NCI-H2227 (cell line): ENCODE measurements around the gene MATN3.
A peak's percentile ranks its signal among the peaks of the same experiment; 100 is the strongest.

Source experiments
- DNase-seq: peaks from one replicate; lab custom pipeline; 2025; ENCODE audit not compliant: unreplicated experiment; lab: John Stamatoyannopoulos, UW

The MATN3 gene

DNA sequence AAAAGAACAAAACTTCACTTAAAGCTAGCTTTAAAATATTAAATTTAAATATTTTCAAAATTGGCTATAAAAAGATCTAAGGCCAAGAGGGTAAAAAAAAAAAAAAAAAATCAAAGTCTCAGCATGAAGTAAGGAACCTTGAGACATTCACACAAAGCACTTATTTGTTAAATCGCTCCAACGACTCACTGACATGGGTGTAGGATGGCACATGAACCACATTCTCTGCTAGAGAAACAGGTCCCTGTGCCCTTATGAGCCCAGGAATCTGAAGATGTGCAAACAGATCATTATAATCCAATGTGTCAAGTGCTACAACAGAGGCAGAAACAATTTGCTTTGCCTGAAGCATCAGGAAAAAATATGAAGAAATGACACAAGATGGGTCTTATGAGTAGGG, 25.2 kb upstream of the MATN3 start:
- no peak for DNase-seq

DNA sequence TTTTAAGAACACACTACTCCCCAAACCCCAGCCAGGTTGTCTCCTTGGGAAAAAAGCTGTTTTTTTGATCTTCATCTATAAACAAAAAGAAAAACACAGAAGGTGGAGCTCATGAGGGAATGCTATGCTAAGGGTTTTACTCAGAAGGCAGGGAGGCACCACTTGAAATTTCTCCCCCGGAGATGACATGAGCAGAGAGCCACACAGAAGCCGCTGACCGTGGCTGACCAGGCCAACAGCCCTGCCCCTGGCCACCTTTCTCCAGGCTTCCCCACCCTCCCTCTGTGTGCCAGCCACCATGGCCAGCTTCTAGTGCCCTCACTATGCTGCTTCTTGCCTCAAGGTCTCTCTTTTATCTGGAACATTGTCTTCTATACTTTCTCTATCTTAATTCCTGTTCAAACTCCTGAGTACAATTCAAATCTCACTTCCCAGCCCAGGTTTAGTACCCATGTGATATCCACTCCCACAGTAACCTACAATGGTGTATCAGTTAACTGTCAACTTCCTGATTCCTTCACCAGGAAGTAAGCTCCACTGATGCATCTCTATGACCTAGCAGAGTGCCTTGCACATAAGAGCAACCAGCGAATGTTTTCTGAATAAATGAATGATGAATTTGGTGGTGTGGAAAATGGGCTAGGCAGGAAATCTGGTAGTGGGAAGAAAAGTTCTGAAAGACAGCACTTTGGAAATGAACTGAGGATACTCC, 23.6 kb upstream of the MATN3 start:
- DNase-seq, result no peak

GRCh38 chr2:20034821-20035220, 22.4 kb upstream of the MATN3 start:
- DNase-seq, result no peak

- DNase-seq, result no peak
Observed at GRCh38 chr2:20034218-20034617, 21.8 kb upstream of the MATN3 start.

DNA sequence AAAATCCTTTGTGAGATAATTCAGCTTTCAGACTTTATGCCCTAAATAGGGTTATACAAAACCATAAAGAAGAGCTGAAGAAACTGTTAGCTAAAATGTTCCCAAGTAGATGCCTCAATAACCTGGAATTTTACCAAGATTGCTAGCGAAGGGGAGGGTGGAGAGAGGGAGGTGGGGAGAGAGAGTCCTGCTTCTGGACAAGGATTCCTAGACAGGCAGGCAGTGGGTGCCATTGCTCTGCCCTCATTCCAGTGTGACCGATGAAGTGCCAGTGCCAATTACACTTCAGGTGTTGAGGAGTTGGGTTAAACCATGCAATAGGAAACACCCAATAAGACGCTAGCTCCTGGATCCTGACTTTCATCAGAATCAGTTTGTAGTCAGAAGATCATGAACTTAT, 20.9 kb upstream of the MATN3 start:
- DNase-seq, result no peak

- DNase-seq, result no peak
Observed at GRCh38 chr2:20030224-20030623, 17.8 kb upstream of the MATN3 start.

GRCh38 chr2:20027705-20028434, 15.4 kb upstream of the MATN3 start:
- DNase-seq, result no peak

- no peak for DNase-seq
Observed at GRCh38 chr2:20027260-20027677, 14.8 kb upstream of the MATN3 start.

- DNase-seq, result no peak
Observed at GRCh38 chr2:20025065-20025786, 12.8 kb upstream of the MATN3 start.

GRCh38 chr2:20023688-20024087, 11.2 kb upstream of the MATN3 start:
- no peak for DNase-seq

DNA sequence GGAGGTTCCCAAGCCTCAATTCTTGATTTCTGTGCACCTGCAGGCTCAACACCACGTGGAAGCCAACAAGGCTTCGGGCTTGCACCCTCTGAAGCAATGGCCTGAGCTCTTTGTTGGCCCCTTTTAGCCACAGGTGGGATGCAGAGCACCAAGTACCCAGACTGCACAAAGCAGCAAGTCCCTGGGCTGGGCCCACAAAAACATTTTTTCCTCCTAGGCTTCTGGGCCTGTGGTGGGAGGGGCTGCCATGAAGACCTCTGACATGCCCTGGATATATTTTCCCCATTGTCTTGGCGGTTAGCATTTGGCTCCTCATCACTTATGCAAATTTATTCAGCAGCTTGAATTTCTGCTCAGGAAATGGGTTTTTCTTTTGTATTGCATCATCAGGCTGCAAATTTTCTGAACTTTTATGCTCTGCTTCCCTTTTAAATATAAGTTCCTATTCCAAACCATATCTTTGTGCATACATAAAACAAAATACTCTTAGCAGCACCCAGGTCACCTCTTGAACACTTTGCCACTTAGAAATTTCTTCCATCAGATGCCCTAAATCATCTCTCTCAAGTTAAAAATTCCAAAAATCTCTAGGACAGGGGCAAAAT, 9.0 kb upstream of the MATN3 start:
- DNase-seq, result no peak

GRCh38 chr2:20019747-20020146, 7.3 kb upstream of the MATN3 start:
- no peak for DNase-seq

- DNase-seq, result no peak
Observed at GRCh38 chr2:20018601-20019152, 6.2 kb upstream of the MATN3 start.

GRCh38 chr2:20016346-20016745, 3.9 kb upstream of the MATN3 start:
- DNase-seq, result no peak

DNA sequence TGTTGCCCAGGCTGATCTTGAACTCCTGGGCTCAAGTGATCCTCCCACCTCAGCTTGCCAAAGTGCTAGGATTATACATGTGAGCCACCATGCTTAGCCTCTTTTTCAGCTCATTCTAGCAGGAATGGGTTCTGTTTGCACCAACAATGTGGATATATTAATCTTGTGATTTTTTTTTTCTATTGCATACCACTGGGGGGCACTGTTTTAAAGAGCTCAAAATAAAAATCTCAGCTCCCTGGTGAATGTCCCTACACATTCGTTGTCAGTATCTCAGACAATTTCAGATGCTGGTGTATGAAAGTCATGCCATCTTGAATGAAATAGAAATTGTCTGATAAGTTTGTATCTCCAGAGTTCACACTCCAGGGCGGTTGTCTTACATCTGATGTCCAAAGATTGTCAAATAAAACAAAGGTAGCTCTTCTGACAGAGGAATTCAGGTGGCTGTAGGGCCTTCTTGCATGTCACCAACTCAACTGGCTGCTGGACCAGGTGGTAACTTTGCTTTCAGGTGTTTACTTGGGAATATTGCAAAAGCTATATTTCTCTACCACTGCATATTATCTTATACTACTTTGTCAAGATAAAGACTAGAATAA, 3.1 kb upstream of the MATN3 start:
- DNase-seq, result peak; percentile 50

DNA sequence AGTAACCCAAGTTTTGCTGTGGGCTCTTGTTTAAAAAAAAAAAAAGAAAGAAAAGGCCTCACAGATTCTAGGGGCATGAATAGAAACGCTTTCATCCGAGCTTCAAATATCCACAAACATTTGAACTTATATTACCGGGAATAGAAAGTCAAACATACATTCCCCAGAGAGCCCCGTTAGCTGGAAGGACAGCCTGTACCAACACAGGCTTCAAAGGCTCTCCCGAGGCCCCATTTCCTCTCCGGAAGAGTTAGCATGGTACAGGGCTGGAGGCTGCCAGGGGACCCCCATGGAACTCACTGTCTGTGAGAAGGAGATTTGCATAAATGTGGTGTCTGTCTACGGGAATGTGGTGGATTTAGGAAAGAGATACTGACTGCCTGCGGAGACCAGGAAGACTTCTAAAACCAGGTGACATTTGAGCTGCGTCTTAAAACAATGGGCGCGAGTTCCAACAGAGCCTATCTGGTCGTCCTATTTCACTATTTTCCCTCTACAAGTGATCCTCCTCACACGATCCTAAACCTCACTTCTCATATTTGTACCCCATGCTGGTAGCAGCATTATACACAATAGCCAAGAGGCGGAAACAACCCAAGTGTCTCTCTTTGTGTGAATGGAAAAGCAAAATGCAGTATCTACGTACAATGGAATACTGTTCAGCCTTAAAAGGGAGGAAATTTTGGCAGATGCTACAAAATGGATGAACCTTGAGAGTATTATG, 820 bp upstream of the MATN3 start:
- no peak for DNase-seq

- DNase-seq, result no peak
Observed at GRCh38 chr2:20012032-20012281, 511 bp downstream of the MATN3 start.

DNA sequence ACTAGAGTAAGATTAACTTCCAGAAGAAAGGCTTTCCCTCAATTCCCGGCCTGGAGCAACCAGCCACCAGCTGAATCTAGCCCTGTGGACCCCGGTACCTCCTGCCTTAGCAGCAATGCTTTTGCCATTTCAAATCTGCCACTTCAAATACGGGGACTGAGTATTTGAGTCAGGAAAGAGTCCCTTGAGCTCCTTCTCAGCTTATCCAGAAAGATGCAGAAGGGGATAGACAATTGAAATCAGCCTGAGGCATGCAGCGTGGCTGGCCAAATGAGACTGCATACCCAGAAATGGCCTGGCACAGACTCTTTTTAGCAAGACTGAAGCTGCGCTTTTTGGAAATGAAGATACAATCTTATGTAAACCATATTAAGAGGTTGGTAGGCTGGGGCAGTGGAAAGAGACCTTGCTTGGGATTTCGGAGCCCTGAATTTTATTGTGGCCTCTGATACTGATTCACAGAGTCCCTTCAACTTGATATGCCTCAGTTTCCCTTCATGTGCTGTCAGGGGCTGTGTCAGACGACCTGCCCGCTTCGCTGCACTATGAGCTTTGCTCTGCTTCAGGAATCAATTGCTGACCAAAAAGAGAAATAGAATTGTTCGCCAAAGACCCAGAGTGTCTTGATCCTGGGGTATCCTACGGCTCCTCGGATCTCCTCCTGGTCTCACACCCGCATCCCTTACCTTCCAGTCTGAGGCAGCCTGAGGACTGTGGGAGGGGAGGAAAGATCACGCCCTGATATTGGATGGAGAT, 1.0 kb downstream of the MATN3 start:
- DNase-seq, result no peak

- DNase-seq, result no peak
Observed at GRCh38 chr2:20008703-20009102, 3.8 kb downstream of the MATN3 start.
